Naive thymus-derived CD8-positive, alpha-beta T cell (primary cell): Measurements from ENCODE around the gene KAT8. TPM values are rescaled to one million over a fixed set of nuclear protein-coding genes. Genes with fewer than 3 reads are reported as not detected.
A peak's percentile ranks its signal among the peaks of the same experiment; 100 is the strongest.

ENCODE experiments used
- ATAC-seq, 2 donors: fragments of 150-1000 bp; cut with Tn5 transposase in 1 of 2; sonication (Bioruptor Pico), chemical (Tn5 transposase) in 1 of 2; 1 replicate in 1 of 2; 2 replicates in 1 of 2; pipeline ENCODE4 v1.10.0; 2021; ENCODE audit warnings: mild to moderate bottlenecking in 2 of 2, moderate library complexity in 2 of 2
- POLR2A ChIA-PET: fragments of 350-600 bp; sonication (Branson Sonifier 250); formaldehyde crosslinking; loops from one replicate; lab custom pipeline; 2021; ENCODE audit warnings: antibody characterized with exemption; lab: Charles Lee
- DNase-seq, 10 donors: peaks; one replicate each; pipeline versions ENCODE4 v3.0.0 to v3.0.0-alpha.2; 2020 to 2022
- H3K27ac Mint-ChIP-seq, 10 donors: one replicate each; pipeline ENCODE4 v1.8.0; 2020 to 2022; ENCODE audit warnings: mild to moderate bottlenecking in 10 of 10, mixed read lengths in 10 of 10, moderate library complexity in 4 of 10, inconsistent platforms in 1 of 10
- H3K27me3 Mint-ChIP-seq, 5 donors: one replicate each; pipeline ENCODE4 v1.8.0; 2021 to 2022; ENCODE audit warnings: mixed read lengths in 5 of 5
- H3K36me3 Mint-ChIP-seq, 3 donors: one replicate each; pipeline ENCODE4 v1.8.0; 2020 to 2022; ENCODE audit warnings: mixed read lengths in 3 of 3, mild to moderate bottlenecking in 2 of 3, inconsistent platforms in 1 of 3
- H3K4me1 Mint-ChIP-seq, 4 donors: one replicate each; pipeline ENCODE4 v1.8.0; 2021 to 2022; ENCODE audit warnings: mixed read lengths in 4 of 4
- H3K4me3 Mint-ChIP-seq, 10 donors: one replicate each; pipeline ENCODE4 v1.8.0; 2020 to 2022; ENCODE audit warnings: mild to moderate bottlenecking in 10 of 10, mixed read lengths in 10 of 10, moderate library complexity in 6 of 10, inconsistent platforms in 1 of 10
- H3K9me3 Mint-ChIP-seq, 9 donors: one replicate each; pipeline ENCODE4 v1.8.0; 2020 to 2022; ENCODE audit warnings: mixed read lengths in 9 of 9, mild to moderate bottlenecking in 3 of 9, inconsistent platforms in 1 of 9, moderate library complexity in 1 of 9
- polyA plus RNA-seq, 3 donors: library from polyadenylated mRNA; unstranded; fragments of 300-500 nt; fragmentation: Illumina TruSeq; gene quantifications; one replicate each; pipeline ENCODE4 v1.2.3, GENCODE V29; 2021
- total RNA-seq, 8 experiments: library from RNA in 2 of 8; stranded (reverse) in 2 of 8; gene quantifications; one replicate each; pipeline ENCODE4 v1.2.3 and lab custom pipeline; 2021 to 2026

The KAT8 gene
- total and polyA plus RNA-seq, 5 experiments from 2014 or later = 58.0 to 123 (median 90.5) TPM

GRCh38 chr16:31177136-31177535, 59.7 kb downstream of the KAT8 start:
- DNase-seq = peak in 9 of 10 donors; percentile 21 to 73 (median 54)
- peaks cover 7 to 14% (median 12%) of the 10 kb centered on the region in 3 donors for H3K36me3 Mint-ChIP-seq
- H3K27me3 Mint-ChIP-seq = peaks cover 0 to 3% (median 0%) of the 10 kb centered on the region in 5 donors
- H3K4me1 Mint-ChIP-seq = peaks cover 22 to 44% (median 34%) of the 10 kb centered on the region in 4 donors
- POLR2A ChIA-PET = interaction anchor here (0.5 to 6.6 kb wide), 17 partner anchors 10 to 281 kb away, joined by 3 to 240 read pairs (median 4); partner anchors contain the start of genes KAT8, PYCARD, ZNF646 and ZNF668
- no peaks in the 10 kb centered on the region for H3K9me3 Mint-ChIP-seq
- ATAC-seq = peak; percentile 43 to 48
- peak overlapping the region; percentile 74 to 98 (median 84) for H3K4me3 Mint-ChIP-seq
- peak overlapping the region; percentile 2 to 99 (median 93) for H3K27ac Mint-ChIP-seq

- POLR2A ChIA-PET = interaction anchor here (0.6 to 6.6 kb wide), 42 partner anchors 11 to 1038 kb away, joined by 3 to 240 read pairs (median 6); partner anchors contain the start of genes ARMC5, BCKDK, ITGAX and KAT8
- Mint-ChIP-seq H3K9me3 (no peaks in the 10 kb centered on the region), H3K4me1 (peaks cover 40 to 64% (median 54%) of the 10 kb centered on the region in 4 donors), H3K27ac (peak overlapping the region; percentile 92 to 100 (median 98)), H3K4me3 (peak overlapping the region; percentile 92 to 98 (median 95)), H3K36me3 (peaks cover 7 to 36% (median 29%) of the 10 kb centered on the region in 3 donors), H3K27me3 (peaks cover 0 to 3% (median 0%) of the 10 kb centered on the region in 5 donors)
- DNase-seq = no peak
- ATAC-seq = no peak
Measured at GRCh38 chr16:31179219-31179746, 61.8 kb downstream of the KAT8 start.

- Mint-ChIP-seq H3K4me3 (peak within 1 kb of the TSS; percentile 92 to 98 (median 95)), H3K27ac (peak within 1 kb of the TSS; percentile 97 to 100 (median 99)), H3K9me3 (no peaks in the 10 kb centered on the region), H3K27me3 (peaks cover 0 to 3% (median 0%) of the 10 kb centered on the region in 5 donors), H3K36me3 (peaks cover 7 to 42% (median 32%) of the 10 kb centered on the region in 3 donors), H3K4me1 (peaks cover 43 to 70% (median 59%) of the 10 kb centered on the region in 4 donors)
- POLR2A ChIA-PET = interaction anchor here (0.6 to 6.6 kb wide), 51 partner anchors 10 to 1039 kb away, joined by 3 to 240 read pairs (median 5); partner anchors contain the start of genes ARMC5, BCKDK, ITGAX and KAT8
- ATAC-seq (peak; percentile 54 to 62), DNase-seq (peak; percentile 83 to 98 (median 92))
Measured at GRCh38 chr16:31179747-31180459, 62.4 kb downstream of the KAT8 start, which contains the start of gene FUS. Gene FUS (plus strand): TSS chr16:31180139. CDS start chr16:31180215, 76 bp downstream.

Other genes starting within 250 kb of the KAT8 start
- 10 to 100 TPM; 24.2 to 24.6 TPM for gene BCL7C, start 223.6 kb upstream of the KAT8 start, total RNA-seq
- 10 to 100 TPM; 33.9 to 38.8 (median 34.7) TPM for gene BCL7C, start 223.6 kb upstream of the KAT8 start, polyA plus RNA-seq
- gene CTF1, start 221.1 kb upstream of the KAT8 start, total RNA-seq = 1 to 10 TPM; 1.0 to 1.3 TPM
- under 1 TPM in 1 of 3 donors, not detected in 2; 0.14 TPM for gene CTF1, start 221.1 kb upstream of the KAT8 start, polyA plus RNA-seq
- 10 to 100 TPM; 13.1 to 16.8 TPM for gene FBXL19, start 194.1 kb upstream of the KAT8 start, total RNA-seq
- under 1 TPM; 0.06 to 0.29 (median 0.16) TPM for gene FBXL19, start 194.1 kb upstream of the KAT8 start, polyA plus RNA-seq
- gene ORAI3, start 168.6 kb upstream of the KAT8 start, total RNA-seq = 10 to 100 TPM; 18.6 to 20.8 TPM
- 10 to 100 TPM; 15.2 to 16.0 (median 15.5) TPM for gene ORAI3, start 168.6 kb upstream of the KAT8 start, polyA plus RNA-seq
- 10 to 100 TPM; 39.5 to 44.3 TPM for gene SETD1A, start 159.9 kb upstream of the KAT8 start, total RNA-seq
- 1 to 10 TPM in 1 of 3 donors, under 1 TPM in 2; 0.35 to 2.0 (median 0.77) TPM for gene SETD1A, start 159.9 kb upstream of the KAT8 start, polyA plus RNA-seq
- 1 to 10 TPM; 1.2 to 1.9 TPM for gene HSD3B7, start 132.5 kb upstream of the KAT8 start, total RNA-seq
- under 1 TPM in 2 of 3 donors, not detected in 1; 0.07 to 0.08 TPM for gene HSD3B7, start 132.5 kb upstream of the KAT8 start, polyA plus RNA-seq
- 1 to 10 TPM; 2.9 to 3.9 TPM for gene STX1B, start 107.0 kb upstream of the KAT8 start, total RNA-seq
- under 1 TPM in 2 of 3 donors, not detected in 1; 0.07 to 0.49 TPM for gene STX1B, start 107.0 kb upstream of the KAT8 start, polyA plus RNA-seq
- 100 to 1,000 TPM in 1 of 2 experiments, 10 to 100 TPM in 1; 97.9 to 100 TPM for gene STX4, start 84.1 kb upstream of the KAT8 start, total RNA-seq
- 10 to 100 TPM; 23.2 to 31.3 (median 23.7) TPM for gene STX4, start 84.1 kb upstream of the KAT8 start, polyA plus RNA-seq
- 10 to 100 TPM; 11.7 to 13.7 TPM for gene ZNF668, start 43.4 kb upstream of the KAT8 start, total RNA-seq
- gene ZNF668, start 43.4 kb upstream of the KAT8 start, polyA plus RNA-seq = 1 to 10 TPM; 4.2 to 9.1 (median 7.5) TPM
- 10 to 100 TPM; 33.2 to 35.7 TPM for gene ZNF646, start 43.2 kb upstream of the KAT8 start, total RNA-seq
- 1 to 10 TPM; 2.8 to 9.1 (median 4.0) TPM for gene ZNF646, start 43.2 kb upstream of the KAT8 start, polyA plus RNA-seq
- 10 to 100 TPM; 11.1 to 11.4 TPM for gene PRSS53, start 28.7 kb upstream of the KAT8 start, total RNA-seq
- gene PRSS53, start 28.7 kb upstream of the KAT8 start, polyA plus RNA-seq = under 1 TPM; 0.49 to 0.54 (median 0.51) TPM
- 10 to 100 TPM; 42.0 to 47.8 TPM for gene VKORC1, start 22.9 kb upstream of the KAT8 start, total RNA-seq
- 100 to 1,000 TPM in 1 of 3 donors, 10 to 100 TPM in 2; 98.2 to 109 (median 99.1) TPM for gene VKORC1, start 22.9 kb upstream of the KAT8 start, polyA plus RNA-seq
- gene BCKDK, start 9.3 kb upstream of the KAT8 start, total RNA-seq = 10 to 100 TPM; 17.1 to 19.7 TPM
- gene BCKDK, start 9.3 kb upstream of the KAT8 start, polyA plus RNA-seq = 10 to 100 TPM; 20.8 to 30.8 (median 23.4) TPM
- not detected for gene PRSS8, start 18.1 kb downstream of the KAT8 start, total RNA-seq
- not detected for gene PRSS8, start 18.1 kb downstream of the KAT8 start, polyA plus RNA-seq
- under 1 TPM; 0.63 to 0.83 TPM for gene PRSS36, start 32.4 kb downstream of the KAT8 start, total RNA-seq
- gene PRSS36, start 32.4 kb downstream of the KAT8 start, polyA plus RNA-seq = 1 to 10 TPM in 2 of 3 donors, under 1 TPM in 1; 0.79 to 3.5 (median 1.4) TPM
- gene FUS, start 62.5 kb downstream of the KAT8 start, total RNA-seq = 100 to 1,000 TPM; 607 to 637 TPM
- gene FUS, start 62.5 kb downstream of the KAT8 start, polyA plus RNA-seq = 100 to 1,000 TPM; 118 to 163 (median 149) TPM
- gene PYCARD, start 85.1 kb downstream of the KAT8 start, total RNA-seq = 10 to 100 TPM; 22.0 to 22.2 TPM
- 10 to 100 TPM; 39.3 to 65.2 (median 39.7) TPM for gene PYCARD, start 85.1 kb downstream of the KAT8 start, polyA plus RNA-seq
- gene TRIM72, start 96.5 kb downstream of the KAT8 start, total RNA-seq = not detected
- gene TRIM72, start 96.5 kb downstream of the KAT8 start, polyA plus RNA-seq = not detected
- gene PYDC1, start 99.5 kb downstream of the KAT8 start, total RNA-seq = not detected
- not detected for gene PYDC1, start 99.5 kb downstream of the KAT8 start, polyA plus RNA-seq
- gene ITGAM, start 142.3 kb downstream of the KAT8 start, total RNA-seq = 1 to 10 TPM; 1.5 to 1.8 TPM
- 1 to 10 TPM in 1 of 3 donors, under 1 TPM in 2; 0.21 to 6.5 (median 0.77) TPM for gene ITGAM, start 142.3 kb downstream of the KAT8 start, polyA plus RNA-seq
- under 1 TPM; 0.80 to 0.88 TPM for gene ITGAX, start 237.5 kb downstream of the KAT8 start, total RNA-seq
- gene ITGAX, start 237.5 kb downstream of the KAT8 start, polyA plus RNA-seq = 1 to 10 TPM in 1 of 3 donors, under 1 TPM in 2; 0.03 to 1.1 (median 0.06) TPM